Left colon (tissue), 2 donors: ENCODE measurements around the gene ENDOV. TPM values are rescaled to one million over a fixed set of nuclear protein-coding genes. Genes with fewer than 3 reads are reported as not detected.
"Not testable (repeated sequence)": the region's sequence is repeated elsewhere in the genome, so short reads cannot be mapped to it uniquely, and the experiment has no call there.

Source experiments
- ATAC-seq: fragments of 200-7000 bp; cut with Tn5 transposase; one replicate; pipeline ENCODE4 v1.9.1; 2020; ENCODE audit warnings: mild to moderate bottlenecking, moderate library complexity
- DNase-seq, 2 donors: peaks; one replicate each; pipeline ENCODE4 v3.0.0-alpha.2; 2020
- intact Hi-C, 2 donors: fragments of 100-400 bp; cut with DNase I in 1 of 2; cut with micrococcal nuclease in 1 of 2; formaldehyde crosslinking; loops; one replicate each; pipeline versions ENCODE4 v1.11.2 to v1.14.0; 2022; cut with DNase I, micrococcal nuclease
- total RNA-seq, 2 donors: library from RNA; stranded (reverse); fragmentation: NEBNext Ultra II Directional; extraction: Animal tissue kit (Norgen Biotek cat#: 25700); gene quantifications; one replicate each; pipeline ENCODE4 v1.2.1, GENCODE V29; 2021
- donor health status: DM: no; HTN: no; CAD: no.
- donor health status: DM: yes; HTN: yes; CAD: no.

ENDOV gene
- total RNA-seq, 2 donors from 2014 or later = 23.2 to 25.5 TPM

GRCh38 chr17:80408872-80409271, 6.1 kb upstream of the ENDOV start:
- no peak for ATAC-seq
- intact Hi-C loops = no loop called here
- no peak for DNase-seq

- intact Hi-C loops = no loop called here
- DNase-seq (no peak), ATAC-seq (no peak)
Observed at GRCh38 chr17:80409626-80410025, 5.3 kb upstream of the ENDOV start.

GRCh38 chr17:80410441-80411087, 4.4 kb upstream of the ENDOV start:
- ATAC-seq, DNase-seq, intact Hi-C loops: not testable (repeated sequence)

- ATAC-seq = peak; percentile 9
- no peak for DNase-seq
- intact Hi-C loops = no loop called here
Observed at GRCh38 chr17:80413771-80414507, 1.0 kb upstream of the ENDOV start.

GRCh38 chr17:80414508-80414802, 512 bp upstream of the ENDOV start:
- intact Hi-C loops = no loop called here
- ATAC-seq = no peak
- DNase-seq = no peak

- intact Hi-C loops = no loop called here
- no peak for DNase-seq
- ATAC-seq = peak; percentile 23
Observed at GRCh38 chr17:80415626-80416137, 715 bp downstream of the ENDOV start.

- no peak for DNase-seq
- no peak for ATAC-seq
- intact Hi-C loops = no loop called here
Observed at GRCh38 chr17:80416260-80416939, 1.4 kb downstream of the ENDOV start.

GRCh38 chr17:80416940-80417293, 1.9 kb downstream of the ENDOV start:
- intact Hi-C loops = no loop called here

GRCh38 chr17:80418589-80418988, 3.6 kb downstream of the ENDOV start:
- ATAC-seq (no peak), DNase-seq (no peak)
- intact Hi-C loops = no loop called here

More at GRCh38 chr17:80416940-80417293, 1.9 kb downstream of the ENDOV start:
- DNase-seq (no peak), ATAC-seq (no peak)

- DNase-seq (no peak), ATAC-seq (no peak)
- intact Hi-C loops = no loop called here
Observed at GRCh38 chr17:80419255-80419654, 4.3 kb downstream of the ENDOV start.

GRCh38 chr17:80421381-80422090, 6.6 kb downstream of the ENDOV start:
- peak; percentile 12 for ATAC-seq
- intact Hi-C loops = loop anchor here in 1 of 2 donors (10.0 kb wide), 1 partner anchor 553 kb away; no protein-coding TSS in a partner anchor
- no peak for DNase-seq

GRCh38 chr17:80422276-80422675, 7.3 kb downstream of the ENDOV start:
- no peak for DNase-seq
- intact Hi-C loops = loop anchor here in 1 of 2 donors (10.0 kb wide), 1 partner anchor 553 kb away; no protein-coding TSS in a partner anchor
- ATAC-seq = peak; percentile 32

- intact Hi-C loops = loop anchor here in 1 of 2 donors (10.0 kb wide), 1 partner anchor 552 kb away; no protein-coding TSS in a partner anchor
- DNase-seq (no peak), ATAC-seq (no peak)
Observed at GRCh38 chr17:80422981-80423380, 8.0 kb downstream of the ENDOV start.

GRCh38 chr17:80423536-80424225, 8.7 kb downstream of the ENDOV start:
- DNase-seq (no peak), ATAC-seq (no peak)
- intact Hi-C loops = loop anchor here in 1 of 2 donors (10.0 kb wide), 1 partner anchor 551 kb away; no protein-coding TSS in a partner anchor

GRCh38 chr17:80424261-80424660, 9.3 kb downstream of the ENDOV start:
- intact Hi-C loops = loop anchor here in 1 of 2 donors (10.0 kb wide), 1 partner anchor 551 kb away; no protein-coding TSS in a partner anchor
- no peak for DNase-seq

GRCh38 chr17:80424878-80425765, 10.2 kb downstream of the ENDOV start:
- no peak for ATAC-seq
- DNase-seq = no peak
- intact Hi-C loops = loop anchor here (5.0 to 10.0 kb wide), 2 partner anchors 550 to 557 kb away; no protein-coding TSS in a partner anchor

More at GRCh38 chr17:80424261-80424660, 9.3 kb downstream of the ENDOV start:
- no peak for ATAC-seq

- no peak for ATAC-seq
- intact Hi-C loops = loop anchor here (5.0 to 10.0 kb wide), 2 partner anchors 549 to 556 kb away; no protein-coding TSS in a partner anchor
- no peak for DNase-seq
Observed at GRCh38 chr17:80425835-80426426, 11.0 kb downstream of the ENDOV start.
